ENCODE measurements around the gene NEK6. TPM values are rescaled to one million over a fixed set of nuclear protein-coding genes. Genes with fewer than 3 reads are reported as not detected.

Gene NEK6
- total and polyA plus RNA-seq, 2 of the 8 experiments (the other 6 are each of a cell fraction or from before 2014, with no cell fraction given): 17.7 to 19.7 TPM

GRCh38 chr9:124332361-124333202 lies 74.8 kb downstream of the NEK6 start:
- no peaks in the 10 kb centered on the region for H3K27me3 ChIP-seq (replicated peaks in 1 of 4; ENCODE audit: control insufficient read depth in 3 of 4, extremely low read depth in 1 of 4, insufficient read depth in 3 of 4, low read length in 3 of 4)
- no peak overlapping the region for H3K18ac ChIP-seq (ENCODE audit: extremely low read depth, low read length)
- H3K9ac ChIP-seq (replicated peaks in 1 of 4; ENCODE audit: extremely low read depth in 1 of 4, low read depth in 3 of 4, low read length in 3 of 4): no peak overlapping the region
- H3K56ac ChIP-seq (replicated peaks; ENCODE audit: insufficient read length, low read depth, low read length): no peak overlapping the region
- H3K79me2 ChIP-seq (ENCODE audit: control insufficient read depth in 1 of 2, insufficient read depth in 2 of 2, low read length in 2 of 2): no peaks in the 10 kb centered on the region
- ChIA-PET POLR2A (ENCODE audit: partially characterized antibody) (interaction anchor here (0.6 to 1.6 kb wide), 2 partner anchors 10 to 12 kb away, joined by 3 read pairs; no protein-coding TSS in a partner anchor), CTCF (ENCODE audit: partially characterized antibody) (interaction anchor here (0.7 to 3.9 kb wide), 6 partner anchors 9 to 931 kb away, joined by 3 to 13 read pairs (median 4); no protein-coding TSS in a partner anchor)
- no peaks in the 10 kb centered on the region; the same call in 1 of the 2 replicates for H3K23me2 ChIP-seq (ENCODE audit: low read depth, low read length)
- H3K4ac ChIP-seq (replicated peaks; ENCODE audit: insufficient read length, low read depth, low read length): no peak overlapping the region
- no peak overlapping the region for H4K8ac ChIP-seq (ENCODE audit: extremely low read depth, insufficient read depth, low read length)
- H3K79me1 ChIP-seq (ENCODE audit: low read depth, low read length): no peaks in the 10 kb centered on the region
- peaks cover 0 to 3% of the 10 kb centered on the region in 2 experiments for H4K20me1 ChIP-seq (replicated peaks in 1 of 2; ENCODE audit: control insufficient read depth in 1 of 2, insufficient read depth in 2 of 2, low read length in 2 of 2)
- H3K4me3 ChIP-seq (ENCODE audit: extremely low read depth in 1 of 4, insufficient read depth in 2 of 4, low read depth in 3 of 4, low read length in 4 of 4): no peak overlapping the region
- H2BK15ac ChIP-seq (ENCODE audit: low read length): no peak overlapping the region
- H3K36me3 ChIP-seq (ENCODE audit: control insufficient read depth in 2 of 4, insufficient read depth in 4 of 4, low read length in 3 of 4): no peaks in the 10 kb centered on the region
- H2AFZ ChIP-seq (ENCODE audit: low read length): no peak overlapping the region
- H2BK20ac ChIP-seq (ENCODE audit: low read length): no peak overlapping the region
- FAIRE-seq (no peak), DNase-seq (ENCODE audit: low read depth in 1 of 2, low spot score in 2 of 2) (no peak)
- no peak overlapping the region for H4K5ac ChIP-seq (ENCODE audit: insufficient read length, low read depth, low read length)
- no peak overlapping the region for H2BK120ac ChIP-seq (replicated peaks; ENCODE audit: low read depth, low read length)
- no peaks in the 10 kb centered on the region for H3K4me1 ChIP-seq (replicated peaks in 1 of 4; ENCODE audit: control insufficient read depth in 3 of 4, insufficient read depth in 4 of 4, low read length in 3 of 4)
- H3K23ac ChIP-seq (ENCODE audit: insufficient read length): no peak overlapping the region
- H3K14ac ChIP-seq (ENCODE audit: insufficient read length): no peak overlapping the region
- H2BK5ac ChIP-seq (ENCODE audit: low read depth, low read length): no peak overlapping the region
- no peak overlapping the region for H2AK5ac ChIP-seq (ENCODE audit: low read depth, low read length)
- H3K9me3 ChIP-seq (ENCODE audit: insufficient read depth in 2 of 2, low read depth in 1 of 2, low read length in 1 of 2): no peaks in the 10 kb centered on the region; a peak in 2 of 4 replicates
- H3K27ac ChIP-seq (ENCODE audit: low read depth, low read length): no peak overlapping the region
- no peak overlapping the region for H2BK12ac ChIP-seq (ENCODE audit: low read depth, low read length)
- H3K4me2 ChIP-seq (ENCODE audit: insufficient read depth in 1 of 2, low read depth in 2 of 2, low read length in 2 of 2): no peak overlapping the region
- H4K91ac ChIP-seq (replicated peaks; ENCODE audit: insufficient read length, low read length): no peak overlapping the region
- 88% methylated on average over 26 of the region's 28 CpGs; no CpG with 5 or more reads in 1 of the 2 experiments for WGBS, 2 experiments (ENCODE audit: extremely low coverage in 1 of 2, insufficient coverage in 1 of 2, insufficient read length in 1 of 2, insufficient replicate concordance in 2 of 2, low coverage in 1 of 2, low lambda C conversion rate in 2 of 2, missing lambda C conversion rate in 1 of 2)
- TF ChIP-seq YY1 (IDR thresholded peaks at IDR 0.05; ENCODE audit: low read depth, low read length) (no peak), ATF3 (IDR thresholded peaks at IDR 0.05; ENCODE audit: insufficient read depth, low read depth, low read length) (no peak), RNF2 (IDR thresholded peaks at IDR 0.05; ENCODE audit: borderline replicate concordance, low read depth, low read length, missing control alignments, poor library complexity, severe bottlenecking) (no peak), SIRT6 (IDR thresholded peaks at IDR 0.05; ENCODE audit: low read length) (no peak)

All from H1 (cell line).